ENCODE data around the gene PTTG1IP2. TPM values are rescaled to one million over a fixed set of nuclear protein-coding genes. Genes with fewer than 3 reads are reported as not detected.

The PTTG1IP2 gene
- polyA plus RNA-seq, 2 of the 4 experiments (the other 2 are of a cell fraction): not detected

- no peak overlapping the region for H3K27ac ChIP-seq
- ChIA-PET POLR2A (no interaction called here), CTCF (interaction anchor here (1.5 to 2.2 kb wide), 3 partner anchors 12 to 279 kb away, joined by 3 to 7 read pairs (median 4); partner anchors contain the start of gene STEAP1)
- H3K4me3 ChIP-seq: no peak overlapping the region
- TF ChIP-seq NPAS2 (CRISPR knock-in tag; IDR thresholded peaks at IDR 0.05; ENCODE audit: borderline replicate concordance) (no peak), TP53 (CRISPR knock-in tag; IDR thresholded peaks at IDR 0.05) (no peak), HOXB13 (CRISPR knock-in tag; IDR thresholded peaks at IDR 0.05; ENCODE audit: low read depth) (no peak), ZNF302 (CRISPR knock-in tag; IDR thresholded peaks at IDR 0.05) (no peak), RAD21 (conservative IDR thresholded peaks at IDR 0.05 in 1 of 2, IDR thresholded peaks at IDR 0.05 in 1 of 2) (no peak), NFE2L2 (conservative IDR thresholded peaks at IDR 0.05; ENCODE audit: low read length) (no peak), EHF (CRISPR knock-in tag; IDR thresholded peaks at IDR 0.05) (no peak), E2F6 (IDR thresholded peaks at IDR 0.05; ENCODE audit: borderline replicate concordance, low read depth) (no peak), JUN (IDR thresholded peaks at IDR 0.05) (no peak), ZSCAN20 (CRISPR knock-in tag; IDR thresholded peaks at IDR 0.05) (no peak), FOSL2 (IDR thresholded peaks at IDR 0.05) (no peak), FOSL2 (CRISPR knock-in tag; IDR thresholded peaks at IDR 0.05) (no peak), POLR2AphosphoS2 (conservative IDR thresholded peaks at IDR 0.05; ENCODE audit: low read length) (no peak), CEBPB (IDR thresholded peaks at IDR 0.05) (no peak), CTCF (IDR thresholded peaks at IDR 0.05) (no peak), RARB (CRISPR knock-in tag; IDR thresholded peaks at IDR 0.05) (no peak), GATA3 (IDR thresholded peaks at IDR 0.05; ENCODE audit: borderline replicate concordance) (no peak), HEYL (CRISPR knock-in tag; IDR thresholded peaks at IDR 0.05) (no peak), RCOR1 (IDR thresholded peaks at IDR 0.05; ENCODE audit: low read depth, low read length) (no peak), FOSB (CRISPR knock-in tag; IDR thresholded peaks at IDR 0.05) (no peak)
- TF ChIP-seq, protein P1, sequence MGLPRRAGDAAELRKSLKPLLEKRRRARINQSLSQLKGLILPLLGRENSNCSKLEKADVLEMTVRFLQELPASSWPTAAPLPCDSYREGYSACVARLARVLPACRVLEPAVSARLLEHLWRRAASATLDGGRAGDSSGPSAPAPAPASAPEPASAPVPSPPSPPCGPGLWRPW (IDR thresholded peaks at IDR 0.05): no peak
- FAIRE-seq (no peak), ATAC-seq (peak in 1 of 2 experiments; percentile 34; a peak in 1 of 6 replicates), DNase-seq (ENCODE audit: low read depth in 1 of 2, low spot score in 1 of 2) (no peak)
- 22% methylated on average over 3 of the region's 3 CpGs for whole genome bisulfite sequencing (ENCODE audit: missing lambda C conversion rate)
- no peak overlapping the region for H3K4me2 ChIP-seq
- peaks cover 7% of the 10 kb centered on the region for H3K9me3 ChIP-seq
- H3K4me1 ChIP-seq: no peaks in the 10 kb centered on the region
Measured at GRCh38 chr7:90433221-90433620, 36.2 kb upstream of the PTTG1IP2 start.

GRCh38 chr7:90445633-90446032, 23.8 kb upstream of the PTTG1IP2 start:
- CTCF ChIA-PET: interaction anchor here (1.5 to 3.9 kb wide), 2 partner anchors 10 to 18 kb away, joined by 3 to 18 read pairs; no protein-coding TSS in a partner anchor
- no peak for ATAC-seq
- Histone ChIP-seq H3K9me3 (no peaks in the 10 kb centered on the region), H3K27ac (no peak overlapping the region), H3K4me2 (no peak overlapping the region), H3K4me3 (no peak overlapping the region), H3K4me1 (no peaks in the 10 kb centered on the region)
- no peak for FAIRE-seq
- DNase-seq (ENCODE audit: low read depth in 1 of 2, low spot score in 1 of 2): no peak
- POLR2A ChIA-PET: no interaction called here
- 5% methylated on average over 2 of the region's 2 CpGs for WGBS (ENCODE audit: missing lambda C conversion rate)
- TF ChIP-seq BHLHE40 (IDR thresholded peaks at IDR 0.05; ENCODE audit: low read depth, low read length): no peak
- no peak for TF ChIP-seq NPAS2 (CRISPR knock-in tag; IDR thresholded peaks at IDR 0.05; ENCODE audit: borderline replicate concordance)
- no peak for TF ChIP-seq EHMT2 (IDR thresholded peaks at IDR 0.05; ENCODE audit: low read depth)
- no peak for TF ChIP-seq HEYL (CRISPR knock-in tag; IDR thresholded peaks at IDR 0.05)
- no peak for TF ChIP-seq SMC3 (IDR thresholded peaks at IDR 0.05)
- TF ChIP-seq, protein P2, sequence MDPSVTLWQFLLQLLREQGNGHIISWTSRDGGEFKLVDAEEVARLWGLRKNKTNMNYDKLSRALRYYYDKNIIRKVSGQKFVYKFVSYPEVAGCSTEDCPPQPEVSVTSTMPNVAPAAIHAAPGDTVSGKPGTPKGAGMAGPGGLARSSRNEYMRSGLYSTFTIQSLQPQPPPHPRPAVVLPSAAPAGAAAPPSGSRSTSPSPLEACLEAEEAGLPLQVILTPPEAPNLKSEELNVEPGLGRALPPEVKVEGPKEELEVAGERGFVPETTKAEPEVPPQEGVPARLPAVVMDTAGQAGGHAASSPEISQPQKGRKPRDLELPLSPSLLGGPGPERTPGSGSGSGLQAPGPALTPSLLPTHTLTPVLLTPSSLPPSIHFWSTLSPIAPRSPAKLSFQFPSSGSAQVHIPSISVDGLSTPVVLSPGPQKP (IDR thresholded peaks at IDR 0.05; ENCODE audit: low read depth, low read length): no peak
- TF ChIP-seq PBX3 (IDR thresholded peaks at IDR 0.05): no peak
- TF ChIP-seq CBX8 (IDR thresholded peaks at IDR 0.05): no peak
- TF ChIP-seq, protein P1 (IDR thresholded peaks at IDR 0.05): no peak
- TF ChIP-seq SREBF2 (IDR thresholded peaks at IDR 0.05): no peak
- no peak for TF ChIP-seq JUN (IDR thresholded peaks at IDR 0.05)

Measured in A549 (cell line).